GM19438 (cell line): ENCODE data around the gene CEP78.

Source experiments
- ATAC-seq: cut with Tn5 transposase; IDR thresholded peaks from one replicate; pipeline ENCODE4 v1.9.1; 2021; ENCODE audit warnings: low read depth; ENCODE audit not compliant: unreplicated experiment

CEP78 gene

GRCh38 chr9:78304357-78304756 lies 68.5 kb downstream of the CEP78 start:
- no peak for ATAC-seq

GRCh38 chr9:78306222-78307076 lies 70.6 kb downstream of the CEP78 start:
- ATAC-seq = no peak

- no peak for ATAC-seq
These were observed 71.5 kb downstream of the CEP78 start for GRCh38 chr9:78307360-78307759.

GRCh38 chr9:78309066-78309465 lies 73.2 kb downstream of the CEP78 start:
- ATAC-seq = no peak

- no peak for ATAC-seq
These were observed 75.2 kb downstream of the CEP78 start for GRCh38 chr9:78311075-78311474.

- ATAC-seq = no peak
These were observed 76.1 kb downstream of the CEP78 start for GRCh38 chr9:78311886-78312524.

- no peak for ATAC-seq
These were observed 78.7 kb downstream of the CEP78 start for GRCh38 chr9:78314550-78314949.

GRCh38 chr9:78314953-78315870 lies 79.3 kb downstream of the CEP78 start:
- ATAC-seq = no peak

- ATAC-seq = no peak
These were observed 80.5 kb downstream of the CEP78 start for GRCh38 chr9:78316166-78316892.

GRCh38 chr9:78319197-78320029 lies 83.5 kb downstream of the CEP78 start:
- no peak for ATAC-seq

GRCh38 chr9:78320030-78320693 lies 84.3 kb downstream of the CEP78 start:
- no peak for ATAC-seq

- no peak for ATAC-seq
These were observed 85.1 kb downstream of the CEP78 start for GRCh38 chr9:78320875-78321496.

GRCh38 chr9:78321505-78321904 lies 85.6 kb downstream of the CEP78 start:
- no peak for ATAC-seq

GRCh38 chr9:78324068-78324650 lies 88.3 kb downstream of the CEP78 start:
- no peak for ATAC-seq

- no peak for ATAC-seq
These were observed 88.8 kb downstream of the CEP78 start for GRCh38 chr9:78324682-78325081.

GRCh38 chr9:78325343-78325742 lies 89.5 kb downstream of the CEP78 start:
- no peak for ATAC-seq

- no peak for ATAC-seq
These were observed 90.0 kb downstream of the CEP78 start for GRCh38 chr9:78325846-78326360.

- no peak for ATAC-seq
These were observed 90.7 kb downstream of the CEP78 start for GRCh38 chr9:78326564-78326963.
